Liver (tissue), 9 donors: Measurements from ENCODE around the gene GLRB. TPM values are rescaled to one million over a fixed set of nuclear protein-coding genes. Genes with fewer than 3 reads are reported as not detected.

Source experiments
- DNase-seq: peaks from one replicate; pipeline ENCODE4 v3.0.0-alpha.2; 2017; ENCODE audit warnings: low spot score
- H3K27ac ChIP-seq, 2 donors: one replicate each; pipeline ENCODE4 v1.7.0; 2013; ENCODE audit warnings: inconsistent platforms in 2 of 2, low read length in 2 of 2, control low read depth in 1 of 2, low read depth in 1 of 2, mild to moderate bottlenecking in 1 of 2
- H3K27me3 ChIP-seq, 4 donors: one replicate each; pipeline versions ENCODE4 v1.6.1 to v1.7.0; 2013; ENCODE audit warnings: low read length in 3 of 4, inconsistent platforms in 1 of 4, mild to moderate bottlenecking in 1 of 4, moderate library complexity in 1 of 4; ENCODE audit not compliant: control insufficient read depth in 4 of 4, insufficient read depth in 4 of 4
- H3K36me3 ChIP-seq, 4 donors: one replicate each; pipeline versions ENCODE4 v1.6.1 to v1.7.0; 2013; ENCODE audit warnings: low read length in 3 of 4, mild to moderate bottlenecking in 3 of 4, low read depth in 1 of 4, moderate library complexity in 1 of 4; ENCODE audit not compliant: control insufficient read depth in 4 of 4, insufficient read depth in 3 of 4
- H3K4me1 ChIP-seq, 4 donors: one replicate each; pipeline versions ENCODE4 v1.6.1 to v1.7.0; 2013; ENCODE audit warnings: low read length in 3 of 4, mild to moderate bottlenecking in 3 of 4, moderate library complexity in 1 of 4; ENCODE audit not compliant: control insufficient read depth in 4 of 4, insufficient read depth in 4 of 4
- H3K4me3 ChIP-seq, 3 donors: one replicate each; pipeline versions ENCODE4 v1.6.1 to v1.7.0; 2013; ENCODE audit warnings: low read length in 3 of 3, control low read depth in 1 of 3, low read depth in 1 of 3, mild to moderate bottlenecking in 1 of 3
- H3K9ac ChIP-seq, 2 donors: one replicate each; pipeline ENCODE4 v1.7.0; 2013; ENCODE audit warnings: low read length in 2 of 2, mild to moderate bottlenecking in 2 of 2, moderate library complexity in 2 of 2, control low read depth in 1 of 2, low read depth in 1 of 2
- H3K9me3 ChIP-seq, 4 donors: one replicate each; pipeline versions ENCODE4 v1.6.1 to v1.7.0; 2013; ENCODE audit warnings: low read length in 3 of 4; ENCODE audit not compliant: control insufficient read depth in 4 of 4
- EGR1 ChIP-seq, 2 donors: IDR thresholded peaks; 2 replicates each; pipeline ENCODE4 v1.6.1; 2016 to 2018; ENCODE audit warnings: antibody characterized with exemption in 2 of 2, low read depth in 2 of 2
- FOXA1 ChIP-seq: IDR thresholded peaks from 2 replicates; pipeline ENCODE4 v1.6.1; 2016; ENCODE audit warnings: antibody characterized with exemption
- FOXA2 ChIP-seq: IDR thresholded peaks from 2 replicates; pipeline ENCODE4 v1.6.1; 2016; ENCODE audit warnings: antibody characterized with exemption
- GABPA ChIP-seq, 2 donors: IDR thresholded peaks in 1 of 2; conservative IDR thresholded peaks in 1 of 2; 2 replicates each; pipeline ENCODE4 v1.6.1; 2016; ENCODE audit warnings: antibody characterized with exemption in 2 of 2, mild to moderate bottlenecking in 1 of 2, moderate library complexity in 1 of 2
- HNF4A ChIP-seq, 2 donors: conservative IDR thresholded peaks; 2 replicates each; pipeline ENCODE4 v1.6.1; 2016; ENCODE audit warnings: antibody characterized with exemption in 2 of 2, mild to moderate bottlenecking in 2 of 2
- HNF4G ChIP-seq: IDR thresholded peaks from 2 replicates; pipeline ENCODE4 v1.6.1; 2016; ENCODE audit warnings: antibody characterized with exemption
- JUND ChIP-seq, 2 donors: IDR thresholded peaks; 2 replicates each; pipeline ENCODE4 v1.6.1; 2016; ENCODE audit warnings: antibody characterized with exemption in 2 of 2
- NR2F2 ChIP-seq: IDR thresholded peaks from 2 replicates; pipeline ENCODE4 v1.6.1; 2016; ENCODE audit warnings: antibody characterized with exemption
- RAD21 ChIP-seq, 2 donors: IDR thresholded peaks; 2 replicates each; pipeline ENCODE4 v1.6.1; 2016; ENCODE audit warnings: antibody characterized with exemption in 2 of 2, mild to moderate bottlenecking in 2 of 2
- RXRA ChIP-seq, 2 donors: IDR thresholded peaks; 2 replicates each; pipeline ENCODE4 v1.6.1; 2017 to 2018; ENCODE audit warnings: antibody characterized with exemption in 2 of 2, mild to moderate bottlenecking in 1 of 2
- SP1 ChIP-seq: IDR thresholded peaks from 2 replicates; pipeline ENCODE4 v1.6.1; 2018; ENCODE audit warnings: antibody characterized with exemption, mild to moderate bottlenecking
- TAF1 ChIP-seq: conservative IDR thresholded peaks from 2 replicates; pipeline ENCODE4 v1.6.1; 2016; ENCODE audit warnings: antibody characterized with exemption, mild to moderate bottlenecking
- YY1 ChIP-seq: IDR thresholded peaks from 2 replicates; pipeline ENCODE4 v1.6.1; 2016; ENCODE audit warnings: antibody characterized with exemption, mild to moderate bottlenecking
- WGBS: extraction: QIAGEN DNeasy Blood & Tissue Kit; methylation state at CpG from one replicate; pipeline ENCODE4 v1.1.7; 2013; 5-methylcytosine and 5-hydroxymethylcytosine counted together
- polyA plus RNA-seq, 2 donors: library from polyadenylated mRNA; stranded (reverse) in 1 of 2; unstranded in 1 of 2; fragments of 200-250 nt in 1 of 2; fragments of >200 nt in 1 of 2; fragmentation: Nextera tagmentation in 1 of 2; extraction: Ambion mirVana in 1 of 2; gene quantifications; one replicate each; pipeline versions ENCODE4 v1.2.1 to v1.2.3, GENCODE V29; 2013 to 2015
- total RNA-seq, 2 donors: library from RNA; depleted of rRNA; stranded (reverse); fragments of >200 nt; gene quantifications; one replicate each; pipeline ENCODE4 v1.2.3, GENCODE V29; 2014
- TF ChIP-seq, protein P1 (sequence below): IDR thresholded peaks from 2 replicates; pipeline ENCODE4 v1.6.1; 2016; ENCODE audit warnings: antibody characterized with exemption, mild to moderate bottlenecking
- TF ChIP-seq, protein P2 (sequence below): fragments of 150-350 bp; IDR thresholded peaks from 2 replicates; pipeline ENCODE4 v1.5.1; 2017; ENCODE audit warnings: improper control_type of control experiment, low read depth, low read length; ENCODE audit not compliant: missing input control
- TF ChIP-seq, protein P3 (sequence below): IDR thresholded peaks from 2 replicates; pipeline ENCODE4 v1.6.1; 2016; ENCODE audit warnings: antibody characterized with exemption
- TF ChIP-seq, protein P4 (sequence below): IDR thresholded peaks from 2 replicates; pipeline ENCODE4 v1.6.1; 2016; ENCODE audit warnings: antibody characterized with exemption
- TF ChIP-seq, protein P5 (sequence below): IDR thresholded peaks from 2 replicates; pipeline ENCODE4 v1.6.1; 2016; ENCODE audit warnings: antibody characterized with exemption
- donor health status: healthy.
- donor health status: healthy.
- donor health status: healthy.
- donor health status: healthy.
- donor health status: healthy.

GLRB gene
- total and polyA plus RNA-seq, 4 donors = 0.24 to 2.9 (median 0.72) TPM

DNA sequence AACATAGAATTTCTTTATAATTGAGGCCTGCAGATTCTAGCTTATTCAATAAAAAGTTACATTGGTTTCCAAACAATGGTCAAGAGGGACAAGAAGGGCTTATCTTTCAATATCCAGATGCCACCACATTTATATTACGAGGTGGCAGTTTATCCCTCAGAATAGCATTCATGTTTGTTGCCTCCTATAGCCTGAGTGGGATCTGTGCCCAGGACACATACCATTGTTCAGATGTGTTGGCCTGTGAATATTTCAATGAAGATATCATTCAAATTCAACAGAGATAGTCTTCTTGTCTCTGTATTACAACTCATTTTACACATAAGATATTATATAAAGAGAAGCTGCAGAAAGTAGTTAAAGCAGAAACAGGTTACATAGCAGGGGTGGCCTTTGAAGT is 20.5 kb downstream of the GLRB start (continued):
- TF ChIP-seq, protein P1, sequence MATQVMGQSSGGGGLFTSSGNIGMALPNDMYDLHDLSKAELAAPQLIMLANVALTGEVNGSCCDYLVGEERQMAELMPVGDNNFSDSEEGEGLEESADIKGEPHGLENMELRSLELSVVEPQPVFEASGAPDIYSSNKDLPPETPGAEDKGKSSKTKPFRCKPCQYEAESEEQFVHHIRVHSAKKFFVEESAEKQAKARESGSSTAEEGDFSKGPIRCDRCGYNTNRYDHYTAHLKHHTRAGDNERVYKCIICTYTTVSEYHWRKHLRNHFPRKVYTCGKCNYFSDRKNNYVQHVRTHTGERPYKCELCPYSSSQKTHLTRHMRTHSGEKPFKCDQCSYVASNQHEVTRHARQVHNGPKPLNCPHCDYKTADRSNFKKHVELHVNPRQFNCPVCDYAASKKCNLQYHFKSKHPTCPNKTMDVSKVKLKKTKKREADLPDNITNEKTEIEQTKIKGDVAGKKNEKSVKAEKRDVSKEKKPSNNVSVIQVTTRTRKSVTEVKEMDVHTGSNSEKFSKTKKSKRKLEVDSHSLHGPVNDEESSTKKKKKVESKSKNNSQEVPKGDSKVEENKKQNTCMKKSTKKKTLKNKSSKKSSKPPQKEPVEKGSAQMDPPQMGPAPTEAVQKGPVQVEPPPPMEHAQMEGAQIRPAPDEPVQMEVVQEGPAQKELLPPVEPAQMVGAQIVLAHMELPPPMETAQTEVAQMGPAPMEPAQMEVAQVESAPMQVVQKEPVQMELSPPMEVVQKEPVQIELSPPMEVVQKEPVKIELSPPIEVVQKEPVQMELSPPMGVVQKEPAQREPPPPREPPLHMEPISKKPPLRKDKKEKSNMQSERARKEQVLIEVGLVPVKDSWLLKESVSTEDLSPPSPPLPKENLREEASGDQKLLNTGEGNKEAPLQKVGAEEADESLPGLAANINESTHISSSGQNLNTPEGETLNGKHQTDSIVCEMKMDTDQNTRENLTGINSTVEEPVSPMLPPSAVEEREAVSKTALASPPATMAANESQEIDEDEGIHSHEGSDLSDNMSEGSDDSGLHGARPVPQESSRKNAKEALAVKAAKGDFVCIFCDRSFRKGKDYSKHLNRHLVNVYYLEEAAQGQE = no peak
- TF ChIP-seq EGR1 (IDR thresholded peaks at IDR 0.05; ENCODE audit: low read depth in 2 of 2) (no peak), RAD21 (IDR thresholded peaks at IDR 0.05) (no peak), YY1 (no peak), HNF4G (no peak), NR2F2 (no peak)

DNA sequence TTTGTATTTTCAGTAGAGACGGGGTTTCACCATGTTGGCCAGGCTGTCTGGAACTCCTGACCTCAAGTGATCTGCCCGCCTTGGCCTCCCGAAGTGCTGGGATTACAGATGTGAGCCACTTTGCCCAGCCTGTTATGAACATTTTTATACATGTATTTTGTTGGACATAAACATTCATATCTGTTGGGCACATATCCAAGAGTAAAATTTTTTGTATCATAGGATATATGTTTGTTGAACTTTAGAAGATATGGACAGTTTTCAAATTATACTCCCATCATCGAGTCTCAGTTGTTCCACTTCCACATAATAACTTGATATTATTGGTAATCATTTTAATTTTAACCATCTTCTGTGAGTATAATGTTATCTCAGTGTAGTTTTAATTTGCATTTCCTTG is 23.6 kb downstream of the GLRB start:
- no peak overlapping the region for H3K9ac ChIP-seq
- WGBS = 87% methylated on average over 4 of the region's 4 CpGs
- H3K9me3 ChIP-seq = no peaks in the 10 kb centered on the region
- H3K36me3 ChIP-seq = no peaks in the 10 kb centered on the region
- no peak overlapping the region for H3K27ac ChIP-seq
- TF ChIP-seq, protein P2, sequence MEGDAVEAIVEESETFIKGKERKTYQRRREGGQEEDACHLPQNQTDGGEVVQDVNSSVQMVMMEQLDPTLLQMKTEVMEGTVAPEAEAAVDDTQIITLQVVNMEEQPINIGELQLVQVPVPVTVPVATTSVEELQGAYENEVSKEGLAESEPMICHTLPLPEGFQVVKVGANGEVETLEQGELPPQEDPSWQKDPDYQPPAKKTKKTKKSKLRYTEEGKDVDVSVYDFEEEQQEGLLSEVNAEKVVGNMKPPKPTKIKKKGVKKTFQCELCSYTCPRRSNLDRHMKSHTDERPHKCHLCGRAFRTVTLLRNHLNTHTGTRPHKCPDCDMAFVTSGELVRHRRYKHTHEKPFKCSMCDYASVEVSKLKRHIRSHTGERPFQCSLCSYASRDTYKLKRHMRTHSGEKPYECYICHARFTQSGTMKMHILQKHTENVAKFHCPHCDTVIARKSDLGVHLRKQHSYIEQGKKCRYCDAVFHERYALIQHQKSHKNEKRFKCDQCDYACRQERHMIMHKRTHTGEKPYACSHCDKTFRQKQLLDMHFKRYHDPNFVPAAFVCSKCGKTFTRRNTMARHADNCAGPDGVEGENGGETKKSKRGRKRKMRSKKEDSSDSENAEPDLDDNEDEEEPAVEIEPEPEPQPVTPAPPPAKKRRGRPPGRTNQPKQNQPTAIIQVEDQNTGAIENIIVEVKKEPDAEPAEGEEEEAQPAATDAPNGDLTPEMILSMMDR = no peak
- TF ChIP-seq RXRA (IDR thresholded peaks at IDR 0.05) (no peak), FOXA2 (no peak), GABPA (IDR thresholded peaks at IDR 0.05 in 1 of 2, conservative IDR thresholded peaks at IDR 0.05 in 1 of 2) (no peak), TAF1 (no peak), JUND (IDR thresholded peaks at IDR 0.05) (no peak), FOXA1 (no peak), NR2F2 (no peak), HNF4G (no peak), SP1 (no peak), YY1 (no peak), HNF4A (conservative IDR thresholded peaks at IDR 0.05) (no peak), RAD21 (IDR thresholded peaks at IDR 0.05) (no peak), EGR1 (IDR thresholded peaks at IDR 0.05; ENCODE audit: low read depth in 2 of 2) (no peak)
- TF ChIP-seq, protein P3, sequence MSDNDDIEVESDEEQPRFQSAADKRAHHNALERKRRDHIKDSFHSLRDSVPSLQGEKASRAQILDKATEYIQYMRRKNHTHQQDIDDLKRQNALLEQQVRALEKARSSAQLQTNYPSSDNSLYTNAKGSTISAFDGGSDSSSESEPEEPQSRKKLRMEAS = no peak
- TF ChIP-seq, protein P4, sequence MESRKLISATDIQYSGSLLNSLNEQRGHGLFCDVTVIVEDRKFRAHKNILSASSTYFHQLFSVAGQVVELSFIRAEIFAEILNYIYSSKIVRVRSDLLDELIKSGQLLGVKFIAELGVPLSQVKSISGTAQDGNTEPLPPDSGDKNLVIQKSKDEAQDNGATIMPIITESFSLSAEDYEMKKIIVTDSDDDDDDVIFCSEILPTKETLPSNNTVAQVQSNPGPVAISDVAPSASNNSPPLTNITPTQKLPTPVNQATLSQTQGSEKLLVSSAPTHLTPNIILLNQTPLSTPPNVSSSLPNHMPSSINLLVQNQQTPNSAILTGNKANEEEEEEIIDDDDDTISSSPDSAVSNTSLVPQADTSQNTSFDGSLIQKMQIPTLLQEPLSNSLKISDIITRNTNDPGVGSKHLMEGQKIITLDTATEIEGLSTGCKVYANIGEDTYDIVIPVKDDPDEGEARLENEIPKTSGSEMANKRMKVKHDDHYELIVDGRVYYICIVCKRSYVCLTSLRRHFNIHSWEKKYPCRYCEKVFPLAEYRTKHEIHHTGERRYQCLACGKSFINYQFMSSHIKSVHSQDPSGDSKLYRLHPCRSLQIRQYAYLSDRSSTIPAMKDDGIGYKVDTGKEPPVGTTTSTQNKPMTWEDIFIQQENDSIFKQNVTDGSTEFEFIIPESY = no peak
- TF ChIP-seq, protein P1 = no peak
- TF ChIP-seq, protein P5, sequence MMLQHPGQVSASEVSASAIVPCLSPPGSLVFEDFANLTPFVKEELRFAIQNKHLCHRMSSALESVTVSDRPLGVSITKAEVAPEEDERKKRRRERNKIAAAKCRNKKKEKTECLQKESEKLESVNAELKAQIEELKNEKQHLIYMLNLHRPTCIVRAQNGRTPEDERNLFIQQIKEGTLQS = no peak
- H3K4me1 ChIP-seq = no peaks in the 10 kb centered on the region
- no peaks in the 10 kb centered on the region for H3K27me3 ChIP-seq
- DNase-seq = no peak
- H3K4me3 ChIP-seq = no peak overlapping the region
